Hepatocyte (in vitro differentiated cells): ENCODE data around the gene CENPE. TPM values are rescaled to one million over a fixed set of nuclear protein-coding genes. Genes with fewer than 3 reads are reported as not detected.

ENCODE experiments used
- DNase-seq: peaks from one replicate; pipeline ENCODE4 v3.0.0-alpha.2; 2016; ENCODE audit warnings: low spot score
- H2AFZ ChIP-seq: fragments of 200-600 bp; sonication (generic); 2 replicates; pipeline ENCODE4 v1.6.0; 2016; ENCODE audit warnings: antibody characterized with exemption, mild to moderate bottlenecking
- H3K27ac ChIP-seq: fragments of 200-600 bp; sonication (generic); 2 replicates; pipeline ENCODE4 v1.5.1; 2016; ENCODE audit warnings: mild to moderate bottlenecking
- H3K27me3 ChIP-seq: fragments of 200-600 bp; sonication (generic); 2 replicates; pipeline ENCODE4 v1.6.1; 2016
- H3K36me3 ChIP-seq: fragments of 200-600 bp; sonication (generic); replicated peaks from 2 replicates; pipeline ENCODE4 v1.5.1; 2016; ENCODE audit warnings: low read depth; ENCODE audit not compliant: insufficient read depth
- H3K4me1 ChIP-seq: fragments of 200-600 bp; sonication (generic); 2 replicates; pipeline ENCODE4 v1.5.1; 2016; ENCODE audit warnings: mild to moderate bottlenecking, moderate library complexity; ENCODE audit not compliant: insufficient read depth
- H3K4me2 ChIP-seq: fragments of 200-600 bp; sonication (generic); 2 replicates; pipeline ENCODE4 v1.6.0; 2016
- H3K4me3 ChIP-seq: fragments of 200-600 bp; sonication (generic); 2 replicates; pipeline ENCODE4 v1.5.1; 2016; ENCODE audit warnings: mild to moderate bottlenecking
- H3K79me2 ChIP-seq: fragments of 200-600 bp; sonication (generic); 2 replicates; pipeline ENCODE4 v1.6.0; 2017; ENCODE audit warnings: mild to moderate bottlenecking
- H3K9me2 ChIP-seq: fragments of 200-600 bp; sonication (generic); replicated peaks from 2 replicates; pipeline ENCODE4 v1.6.0; 2017; ENCODE audit warnings: mild to moderate bottlenecking; ENCODE audit not compliant: insufficient read depth
- H3K9me3 ChIP-seq: fragments of 200-600 bp; sonication (generic); 2 replicates; pipeline ENCODE4 v1.5.1; 2016; ENCODE audit warnings: low read depth, mild to moderate bottlenecking
- H4K20me1 ChIP-seq: fragments of 200-600 bp; sonication (generic); 2 replicates; pipeline ENCODE4 v1.6.0; 2016; ENCODE audit warnings: mild to moderate bottlenecking; ENCODE audit not compliant: insufficient read depth, poor library complexity, severe bottlenecking
- EZH2 ChIP-seq: fragments of 200-600 bp; sonication (generic); IDR thresholded peaks from 2 replicates; pipeline ENCODE4 v1.6.1; 2016; ENCODE audit warnings: antibody characterized with exemption, mild to moderate bottlenecking, borderline replicate concordance
- EZH2phosphoT487 ChIP-seq: fragments of 200-600 bp; sonication (generic); IDR thresholded peaks from one replicate; pipeline ENCODE4 v1.6.1; 2018; ENCODE audit warnings: antibody characterized with exemption, mild to moderate bottlenecking, low read depth, moderate library complexity; ENCODE audit not compliant: unreplicated experiment, severe bottlenecking
- WGBS: methylation state at CpG from one replicate; pipeline ENCODE4 v1.1.6; 2016; ENCODE audit warnings: low lambda C conversion rate; ENCODE audit errors: missing lambda C conversion rate; 5-methylcytosine and 5-hydroxymethylcytosine counted together
- polyA plus RNA-seq: library from polyadenylated mRNA; unstranded; fragments of >200 nt; fragmentation: Nextera tagmentation; extraction: Ambion mirVana; gene quantifications from 2 replicates; pipeline ENCODE4 v1.2.1, GENCODE V29; 2016
- total RNA-seq: library from RNA; depleted of rRNA; stranded (reverse); fragments of >200 nt; gene quantifications from 2 replicates; pipeline ENCODE4 v1.2.3, GENCODE V29; 2014
- TF ChIP-seq, protein P1 (sequence below): fragments of 200-600 bp; sonication (generic); IDR thresholded peaks from 2 replicates; pipeline ENCODE4 v1.5.1; 2016; ENCODE audit warnings: antibody characterized with exemption, mild to moderate bottlenecking; ENCODE audit not compliant: poor library complexity

The CENPE gene
- total and polyA plus RNA-seq, 2 experiments from 2014 or later, result 1.2 to 6.3 TPM

- Histone ChIP-seq H4K20me1 (no peaks in the 10 kb centered on the region), H3K27ac (peak within 1 kb of the TSS; percentile 93), H3K4me3 (peak within 1 kb of the TSS; percentile 70), H3K79me2 (peaks cover 16% of the 10 kb centered on the region), H2AFZ (peak within 1 kb of the TSS; percentile 92), H3K27me3 (no peaks in the 10 kb centered on the region), H3K36me3 (no peaks in the 10 kb centered on the region), H3K9me2 (no peaks in the 10 kb centered on the region), H3K4me2 (peak within 1 kb of the TSS; percentile 88), H3K4me1 (peaks cover 9% of the 10 kb centered on the region), H3K9me3 (no peaks in the 10 kb centered on the region)
- DNase-seq, result no peak
- WGBS, result 22% methylated on average over 21 of the region's 21 CpGs
- TF ChIP-seq, protein P1, sequence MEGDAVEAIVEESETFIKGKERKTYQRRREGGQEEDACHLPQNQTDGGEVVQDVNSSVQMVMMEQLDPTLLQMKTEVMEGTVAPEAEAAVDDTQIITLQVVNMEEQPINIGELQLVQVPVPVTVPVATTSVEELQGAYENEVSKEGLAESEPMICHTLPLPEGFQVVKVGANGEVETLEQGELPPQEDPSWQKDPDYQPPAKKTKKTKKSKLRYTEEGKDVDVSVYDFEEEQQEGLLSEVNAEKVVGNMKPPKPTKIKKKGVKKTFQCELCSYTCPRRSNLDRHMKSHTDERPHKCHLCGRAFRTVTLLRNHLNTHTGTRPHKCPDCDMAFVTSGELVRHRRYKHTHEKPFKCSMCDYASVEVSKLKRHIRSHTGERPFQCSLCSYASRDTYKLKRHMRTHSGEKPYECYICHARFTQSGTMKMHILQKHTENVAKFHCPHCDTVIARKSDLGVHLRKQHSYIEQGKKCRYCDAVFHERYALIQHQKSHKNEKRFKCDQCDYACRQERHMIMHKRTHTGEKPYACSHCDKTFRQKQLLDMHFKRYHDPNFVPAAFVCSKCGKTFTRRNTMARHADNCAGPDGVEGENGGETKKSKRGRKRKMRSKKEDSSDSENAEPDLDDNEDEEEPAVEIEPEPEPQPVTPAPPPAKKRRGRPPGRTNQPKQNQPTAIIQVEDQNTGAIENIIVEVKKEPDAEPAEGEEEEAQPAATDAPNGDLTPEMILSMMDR, result no peak
- TF ChIP-seq EZH2 (no peak), EZH2phosphoT487 (no peak)
These were observed 121.3 kb downstream of the CENPE start, which contains the start of gene SLC9B2 for GRCh38 chr4:103076747-103077347. TSS of gene SLC9B2 (minus strand) at chr4:103076761. CDS start at chr4:103067550, 9,211 bp downstream.

GRCh38 chr4:103075894-103076746 lies 122.0 kb downstream of the CENPE start:
- Histone ChIP-seq H3K4me3 (peak overlapping the region; percentile 70), H3K27me3 (no peaks in the 10 kb centered on the region), H3K9me3 (no peaks in the 10 kb centered on the region), H3K36me3 (no peaks in the 10 kb centered on the region), H2AFZ (peak overlapping the region; percentile 92), H3K4me1 (peaks cover 9% of the 10 kb centered on the region), H3K9me2 (no peaks in the 10 kb centered on the region), H4K20me1 (no peaks in the 10 kb centered on the region), H3K79me2 (peaks cover 16% of the 10 kb centered on the region), H3K27ac (peak overlapping the region; percentile 93), H3K4me2 (peak overlapping the region; percentile 88)
- WGBS, result under 1% methylated on average over 82 of the region's 82 CpGs
- TF ChIP-seq EZH2 (no peak), EZH2phosphoT487 (no peak)
- TF ChIP-seq, protein P1, result no peak
- peak; percentile 78 for DNase-seq

GRCh38 chr4:103075435-103075893 lies 122.7 kb downstream of the CENPE start:
- peaks cover 16% of the 10 kb centered on the region for H3K79me2 ChIP-seq
- WGBS, result 28% methylated on average over 4 of the region's 4 CpGs
- no peaks in the 10 kb centered on the region for H3K27me3 ChIP-seq
- DNase-seq, result peak; percentile 63
- no peaks in the 10 kb centered on the region for H4K20me1 ChIP-seq
- TF ChIP-seq, protein P1, result no peak
- TF ChIP-seq EZH2phosphoT487 (no peak), EZH2 (no peak)
- H3K27ac ChIP-seq, result peak overlapping the region; percentile 93
- H3K36me3 ChIP-seq, result no peaks in the 10 kb centered on the region
- no peaks in the 10 kb centered on the region for H3K9me2 ChIP-seq
- H3K9me3 ChIP-seq, result no peaks in the 10 kb centered on the region
- H3K4me3 ChIP-seq, result peak overlapping the region; percentile 70
- peak overlapping the region; percentile 88 for H3K4me2 ChIP-seq
- H3K4me1 ChIP-seq, result peaks cover 9% of the 10 kb centered on the region
- H2AFZ ChIP-seq, result peak overlapping the region; percentile 92
